Activated CD4-positive, alpha-beta T cell treated with anti-CD3 and anti-CD28 coated beads for 4 hours (primary cell): ENCODE data around the gene ZNF512B.
"Not testable (repeated sequence)": the region's sequence is repeated elsewhere in the genome, so short reads cannot be mapped to it uniquely, and the experiment has no call there.

Source experiments
- DNase-seq, 2 donors: peaks; one replicate each; pipeline ENCODE4 v3.0.0-alpha.2; 2020

The ZNF512B gene

GRCh38 chr20:63978319-63979228 lies 8.8 kb upstream of the ZNF512B start:
- peak in 1 of 2 donors; percentile 58 for DNase-seq

DNA sequence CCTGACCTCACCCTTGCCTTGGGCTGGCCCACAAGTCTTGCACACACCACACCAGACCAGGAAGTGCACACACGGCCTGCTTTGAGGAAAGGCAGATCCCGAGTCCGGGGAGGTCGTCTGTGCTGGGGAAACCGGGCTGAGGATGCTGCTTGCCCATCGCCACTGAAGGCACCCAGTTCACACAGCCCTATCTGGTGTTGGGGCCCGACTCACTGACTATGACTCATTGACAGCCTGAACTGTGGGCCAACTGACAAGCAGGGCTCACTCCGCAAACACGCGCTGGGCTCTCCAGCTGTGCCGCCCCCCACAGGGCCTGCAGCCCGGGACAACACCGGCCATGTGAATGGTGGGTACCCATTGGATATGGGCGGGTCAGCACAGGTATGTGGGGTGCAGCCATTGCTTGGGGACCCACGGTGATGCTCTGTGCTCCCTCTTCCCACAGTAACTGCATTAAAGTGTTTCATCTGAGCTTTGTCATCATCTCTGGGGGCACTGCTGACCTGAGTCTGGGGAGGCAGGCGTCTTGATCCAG lies 8.1 kb upstream of the ZNF512B start:
- peak; percentile 54 to 64 for DNase-seq

GRCh38 chr20:63976980-63977738 lies 7.4 kb upstream of the ZNF512B start:
- no peak for DNase-seq

DNA sequence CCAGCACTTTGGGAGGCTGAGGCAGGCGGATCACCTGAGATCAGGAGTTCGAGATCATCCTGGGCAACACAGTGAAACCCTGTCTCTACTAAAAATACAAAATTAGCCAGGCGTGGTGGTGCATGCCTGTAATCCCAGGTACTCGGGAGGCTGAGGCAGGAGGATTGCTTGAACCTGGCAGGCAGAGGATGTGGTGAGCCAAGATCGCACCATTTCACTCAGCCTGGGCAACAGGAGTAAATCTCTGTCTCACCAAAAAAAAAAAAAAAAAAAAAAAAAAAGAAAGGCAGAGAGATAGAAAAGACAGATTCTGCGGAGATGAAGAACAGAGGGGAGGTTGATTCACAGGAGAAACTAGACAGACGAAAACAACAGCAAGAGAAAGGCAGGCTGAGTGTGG lies 6.8 kb upstream of the ZNF512B start:
- DNase-seq = not testable (repeated sequence)

GRCh38 chr20:63974402-63975200 lies 4.9 kb upstream of the ZNF512B start:
- no peak for DNase-seq

DNA sequence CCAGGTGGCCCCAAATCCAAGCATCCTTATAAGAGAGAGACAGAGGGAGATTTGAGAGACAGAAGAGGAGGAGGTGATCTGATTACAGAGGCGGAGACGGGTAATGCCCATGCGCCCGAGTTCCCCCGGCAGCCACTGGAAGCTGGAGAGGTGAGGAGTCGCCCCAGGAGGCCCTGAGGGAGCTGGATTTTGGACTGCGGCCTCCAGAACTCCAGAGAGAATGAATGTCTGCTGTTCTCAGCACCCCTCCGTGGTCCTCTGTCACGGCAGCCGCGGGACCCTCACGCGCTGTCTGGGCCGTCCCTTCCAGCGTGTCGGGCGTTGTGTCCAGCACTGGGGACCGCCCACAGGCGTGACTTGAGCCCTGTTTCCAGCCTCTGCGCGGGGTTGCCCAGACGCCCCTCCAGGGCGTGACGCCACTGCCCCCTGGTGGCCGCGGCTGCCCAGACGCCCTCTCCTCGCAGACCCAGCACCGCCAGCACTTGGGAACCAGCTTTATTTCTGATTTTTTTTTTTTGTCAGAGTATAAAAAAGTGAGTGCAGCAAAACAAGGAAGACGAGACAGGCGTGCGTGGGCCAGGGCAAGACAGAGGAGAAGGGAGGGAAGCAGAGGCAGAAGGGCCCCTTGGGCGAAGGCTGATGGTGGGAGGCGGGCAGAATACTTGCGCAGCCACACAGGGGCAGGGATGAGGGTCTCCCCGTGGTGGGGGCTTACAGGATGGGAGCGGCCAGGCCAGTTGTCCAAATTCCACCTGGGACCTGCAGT lies 4.1 kb upstream of the ZNF512B start:
- DNase-seq = peak; percentile 76 to 79

DNA sequence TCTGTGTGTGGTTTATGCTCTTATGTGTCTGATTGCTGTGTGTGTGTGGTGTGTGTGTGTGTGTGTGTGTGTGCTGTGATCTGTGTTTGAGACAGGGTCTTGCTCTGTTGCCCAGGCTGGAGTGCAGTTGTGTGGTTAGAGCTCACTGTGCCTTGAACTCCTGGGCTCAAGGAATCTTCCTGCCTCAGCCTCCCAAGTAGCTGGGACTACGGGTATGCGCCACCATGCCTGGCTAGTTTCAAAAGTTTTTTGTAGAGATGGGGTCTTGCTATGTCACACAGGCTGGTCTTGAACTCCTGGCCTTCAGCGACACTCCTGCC lies 3.4 kb upstream of the ZNF512B start:
- no peak for DNase-seq

DNA sequence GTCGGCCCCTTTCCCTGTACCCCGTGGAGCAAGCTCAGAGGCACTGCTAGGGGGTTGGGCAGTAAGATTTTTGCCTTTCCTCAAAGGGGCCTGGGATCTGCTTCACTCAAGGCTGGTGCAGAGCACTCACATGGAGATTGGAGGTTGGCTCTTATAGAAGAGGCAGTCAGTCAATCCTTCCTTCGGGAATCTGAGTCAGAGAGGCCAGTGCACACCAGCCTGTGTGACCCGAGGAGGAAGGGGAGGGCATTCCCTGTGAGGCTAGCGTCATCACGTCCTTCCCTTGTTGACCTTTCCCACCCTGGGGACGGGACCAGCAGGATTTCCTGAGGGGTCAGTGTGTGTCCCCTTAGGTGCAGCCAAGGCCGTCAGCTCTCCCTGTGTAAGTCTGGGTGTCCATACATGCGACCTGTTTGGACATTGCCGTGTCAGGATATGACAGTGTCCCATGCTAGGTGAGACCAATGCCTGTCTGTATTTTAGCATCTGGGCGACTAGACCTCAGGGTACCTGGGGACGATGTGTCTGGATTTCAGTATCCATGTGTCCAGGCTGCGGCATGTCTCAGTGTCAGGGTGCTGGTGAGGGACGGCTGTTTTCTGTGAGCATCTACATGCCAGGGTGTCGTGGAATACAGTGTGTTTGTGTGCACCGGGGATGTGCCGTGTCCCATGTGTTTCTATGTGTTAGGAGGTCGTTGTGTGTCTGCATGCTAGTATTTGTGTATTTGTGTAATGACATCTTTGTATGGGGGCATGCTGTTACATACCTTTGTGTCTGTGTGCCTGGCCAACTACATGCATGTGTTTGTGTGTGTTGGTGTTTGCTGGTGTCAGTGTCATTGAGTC lies 2.8 kb upstream of the ZNF512B start:
- no peak for DNase-seq

DNA sequence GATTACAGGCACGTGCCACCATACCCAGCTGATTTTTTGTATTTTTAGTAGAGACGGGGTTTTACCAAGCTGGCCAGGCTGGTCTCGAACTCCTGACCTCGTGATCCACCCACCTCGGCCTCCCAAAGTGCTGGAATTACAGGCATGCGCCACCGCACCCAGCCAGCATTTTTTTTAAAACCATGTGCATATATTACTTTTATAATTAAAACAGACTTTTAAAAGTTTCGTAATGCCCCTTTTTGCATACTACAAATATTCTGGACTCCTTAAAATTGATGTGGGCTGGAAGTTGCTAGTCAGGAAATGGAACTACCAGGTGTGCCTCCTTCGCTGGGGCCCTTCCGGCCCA lies 2.2 kb upstream of the ZNF512B start:
- DNase-seq = not testable (repeated sequence)

DNA sequence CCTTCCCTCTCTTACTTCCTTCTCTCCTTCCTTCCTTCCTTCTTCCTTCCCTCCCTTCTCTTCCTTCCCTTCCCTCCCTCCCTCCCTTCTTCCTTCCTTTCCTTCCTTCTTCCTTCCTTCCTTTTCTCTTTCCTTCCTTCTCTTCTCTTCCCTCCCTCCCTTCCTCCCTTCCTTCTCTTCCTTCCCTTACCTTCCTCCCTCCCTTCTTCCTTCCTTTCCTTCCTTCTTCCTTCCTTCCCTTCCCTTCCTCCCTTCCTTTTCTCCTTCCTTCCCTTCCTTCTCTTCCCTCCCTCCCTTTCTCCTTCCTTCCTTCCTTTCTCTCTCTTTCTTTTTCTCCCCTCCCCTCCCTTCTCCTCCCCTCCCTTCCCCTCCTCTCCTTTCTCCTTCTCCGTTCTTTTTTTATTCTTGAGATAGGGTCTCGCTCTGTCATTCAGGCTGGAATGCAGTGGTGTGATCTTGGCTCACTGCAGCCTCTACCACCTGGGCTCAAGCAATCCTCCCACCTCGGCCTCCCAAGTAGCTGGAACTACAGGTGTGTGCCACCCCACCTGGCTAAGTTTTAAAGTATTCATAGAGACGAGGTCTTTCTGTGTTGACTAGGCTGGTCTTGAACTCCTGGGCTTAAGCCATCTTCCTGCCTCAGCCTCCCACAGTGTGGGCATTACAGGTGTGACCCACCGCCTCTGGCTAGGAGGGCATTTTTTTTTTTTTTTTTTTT lies 1.1 kb upstream of the ZNF512B start:
- no peak for DNase-seq

DNA sequence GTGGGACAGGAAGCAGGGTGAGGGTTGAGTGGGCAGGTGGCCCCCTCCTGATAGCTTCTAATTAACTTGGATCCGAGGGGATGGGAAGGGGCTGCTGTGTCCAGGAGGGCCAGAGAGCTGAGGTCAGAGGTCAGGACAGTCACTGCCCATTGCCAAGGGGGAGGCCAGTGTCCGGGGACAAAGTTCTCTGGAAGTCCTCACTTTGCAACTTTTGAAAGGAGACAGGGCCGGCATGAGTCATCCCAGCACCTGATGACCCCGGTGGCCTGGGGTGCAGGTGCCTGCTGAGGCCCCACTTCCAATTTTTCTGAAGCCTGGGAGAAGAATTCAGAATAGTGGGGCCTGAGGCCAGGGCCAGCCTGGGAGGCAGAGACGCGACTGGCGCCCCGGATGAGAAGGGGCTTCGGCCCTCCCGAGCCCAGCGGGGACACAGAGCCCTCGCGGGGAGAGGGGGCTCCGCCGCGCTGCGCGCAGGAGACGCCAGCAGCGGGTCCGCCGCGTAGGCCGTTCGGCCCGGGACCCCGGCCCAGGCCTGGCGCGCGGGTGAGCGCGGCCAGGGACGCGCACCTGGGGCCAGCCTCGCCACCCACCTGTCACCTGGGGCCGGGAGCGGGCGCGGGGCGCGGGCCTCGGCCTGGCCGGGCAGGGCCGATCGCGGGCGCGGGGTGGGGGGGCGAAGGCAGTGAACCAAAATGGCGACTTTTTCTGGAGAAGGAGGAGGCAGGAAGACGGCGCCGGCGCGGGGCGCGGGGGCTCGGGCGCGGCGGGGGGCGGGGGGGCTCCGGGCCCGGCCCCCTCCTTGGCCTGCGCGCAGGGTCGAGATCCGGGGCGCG lies 586 bp downstream of the ZNF512B start:
- peak in 1 of 2 donors; percentile 42 for DNase-seq

- no peak for DNase-seq
These were observed 1.4 kb downstream of the ZNF512B start for GRCh38 chr20:63968136-63968927.

GRCh38 chr20:63967330-63968135 lies 2.2 kb downstream of the ZNF512B start:
- no peak for DNase-seq

GRCh38 chr20:63966944-63967322 lies 2.8 kb downstream of the ZNF512B start:
- no peak for DNase-seq

DNA sequence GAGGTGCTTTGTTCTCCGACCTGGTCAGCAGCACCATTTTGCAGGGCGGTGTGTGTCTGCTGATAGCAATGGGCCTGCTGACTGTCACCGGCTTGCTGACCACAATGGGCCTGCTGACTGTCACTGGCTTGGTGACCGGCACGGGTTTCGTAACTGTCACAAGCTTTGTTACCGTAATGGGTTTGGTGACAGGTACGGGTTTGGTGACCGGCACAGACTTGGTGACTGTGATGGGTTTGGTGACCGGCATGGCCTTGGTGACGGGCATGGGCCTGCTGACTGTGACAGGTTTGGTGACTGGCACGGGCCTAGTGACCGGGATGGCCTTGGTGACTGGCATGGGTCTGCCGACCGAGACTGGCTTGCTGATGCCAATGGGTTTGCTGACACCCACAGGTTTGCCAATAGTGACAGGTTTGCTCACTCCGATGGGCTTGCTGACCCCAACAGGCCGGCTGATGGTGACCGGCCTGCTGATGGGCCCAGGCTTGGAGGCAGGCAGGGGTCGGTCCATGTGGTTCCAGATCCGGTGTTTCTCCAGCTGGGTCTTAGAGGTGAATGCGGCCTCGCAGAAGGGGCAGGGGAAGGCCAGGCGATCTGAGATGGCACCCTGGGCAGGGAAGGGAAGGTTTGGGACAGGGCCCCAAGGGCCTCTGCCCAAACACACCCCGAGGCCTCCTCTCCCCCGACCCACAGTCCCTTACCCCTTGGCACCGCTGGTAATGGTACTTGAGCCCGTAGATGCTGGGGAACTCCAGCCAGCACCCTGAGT lies 3.4 kb downstream of the ZNF512B start:
- no peak for DNase-seq

DNA sequence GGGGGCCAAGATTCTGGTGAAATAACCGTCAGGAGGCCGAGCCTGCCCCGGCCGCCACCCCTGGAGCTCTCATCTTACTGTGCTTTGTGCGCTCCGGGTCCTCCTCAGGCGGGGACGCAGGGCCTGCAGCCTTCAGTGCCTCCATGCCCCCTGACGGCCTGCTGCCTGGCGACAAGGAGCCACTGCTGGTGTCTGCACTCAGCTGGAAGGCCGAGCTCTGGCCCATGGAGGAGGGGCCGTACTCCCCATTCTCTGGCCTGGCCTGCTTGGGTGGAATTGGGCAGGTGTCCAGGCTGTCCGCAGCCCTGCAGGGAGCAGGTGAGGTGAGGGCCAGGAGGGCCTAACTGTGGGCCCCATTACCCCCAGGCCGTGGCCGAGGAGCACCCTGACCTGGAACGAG lies 5.3 kb downstream of the ZNF512B start:
- no peak for DNase-seq

- DNase-seq = no peak
These were observed 5.9 kb downstream of the ZNF512B start for GRCh38 chr20:63963784-63964301.
